Activated CD4-positive, alpha-beta T cell treated with anti-CD3 and anti-CD28 coated beads for 36 hours (primary cell): ENCODE measurements around the gene POMT1. TPM values are rescaled to one million over a fixed set of nuclear protein-coding genes. Genes with fewer than 3 reads are reported as not detected.

Source experiments
- ATAC-seq: fragments of 200-7000 bp; cut with Tn5 transposase; one replicate; pipeline ENCODE4 v1.10.0; 2021; ENCODE audit warnings: mild to moderate bottlenecking, moderate library complexity
- CTCF ChIA-PET: fragments of 350-600 bp; sonication (Branson Sonifier 250); formaldehyde crosslinking; loops from one replicate; lab custom pipeline; 2021; ENCODE audit warnings: antibody characterized with exemption; lab: Charles Lee
- POLR2A ChIA-PET: fragments of 350-600 bp; sonication (Branson Sonifier 250); formaldehyde crosslinking; loops from one replicate; lab custom pipeline; 2021; ENCODE audit warnings: antibody characterized with exemption, inconsistent platforms; lab: Charles Lee
- DNase-seq: peaks from one replicate; pipeline ENCODE4 v3.0.0-alpha.2; 2020
- H3K27ac Mint-ChIP-seq: one replicate; pipeline ENCODE4 v1.8.0; 2021; ENCODE audit warnings: mixed read lengths
- H3K27me3 Mint-ChIP-seq: one replicate; pipeline ENCODE4 v1.8.0; 2021; ENCODE audit warnings: mixed read lengths
- H3K36me3 Mint-ChIP-seq: one replicate; pipeline ENCODE4 v1.8.0; 2021; ENCODE audit warnings: low read depth, mixed read lengths
- H3K4me1 Mint-ChIP-seq: one replicate; pipeline ENCODE4 v1.8.0; 2021; ENCODE audit warnings: mixed read lengths
- H3K4me3 Mint-ChIP-seq: one replicate; pipeline ENCODE4 v1.8.0; 2021; ENCODE audit warnings: mild to moderate bottlenecking, moderate library complexity, mixed read lengths
- H3K9me3 Mint-ChIP-seq: one replicate; pipeline ENCODE4 v1.8.0; 2021; ENCODE audit warnings: low read depth, mixed read lengths
- intact Hi-C, 2 experiments: fragments of 100-400 bp; cut with DNase I in 1 of 2; cut with micrococcal nuclease in 1 of 2; formaldehyde crosslinking; loops; one replicate each; pipeline versions ENCODE4 v1.14.2 to v1.15.1; 2022 to 2024; cut with DNase I, micrococcal nuclease
- total RNA-seq, 2 experiments: library from RNA; stranded (reverse); gene quantifications; one replicate each; pipeline ENCODE4 v1.2.3, GENCODE V29; 2021

The POMT1 gene
- total RNA-seq, 2 experiments from 2014 or later: 28.2 to 30.7 TPM

GRCh38 chr9:131559421-131560000 lies 56.8 kb downstream of the POMT1 start:
- ATAC-seq (no peak), DNase-seq (no peak)
- intact Hi-C loops: loop anchor here in 1 of 2 experiments (2.0 kb wide), 1 partner anchor 209 kb away; no protein-coding TSS in a partner anchor
- Mint-ChIP-seq H3K27ac (no peak overlapping the region), H3K4me3 (no peak overlapping the region), H3K27me3 (peaks cover 13% of the 10 kb centered on the region), H3K4me1 (no peaks in the 10 kb centered on the region), H3K36me3 (no peaks in the 10 kb centered on the region), H3K9me3 (peaks cover 3% of the 10 kb centered on the region)
- POLR2A ChIA-PET: interaction anchor here (1.3 kb wide), 1 partner anchor 59 kb away, joined by 6 read pairs; no protein-coding TSS in a partner anchor
- CTCF ChIA-PET: interaction anchor here (1.8 kb wide), 1 partner anchor 210 kb away, joined by 7 read pairs; no protein-coding TSS in a partner anchor

GRCh38 chr9:131562032-131562959 lies 59.6 kb downstream of the POMT1 start:
- H3K27ac Mint-ChIP-seq: no peak overlapping the region
- POLR2A ChIA-PET: interaction anchor here (0.6 kb wide), 1 partner anchor 169 kb away, joined by 5 read pairs; no protein-coding TSS in a partner anchor
- peaks cover 7% of the 10 kb centered on the region for H3K4me1 Mint-ChIP-seq

GRCh38 chr9:131565369-131565768 lies 62.7 kb downstream of the POMT1 start:
- ATAC-seq: peak; percentile 47
- peaks cover 7% of the 10 kb centered on the region for H3K4me1 Mint-ChIP-seq
- POLR2A ChIA-PET: no interaction called here
- peaks cover 5% of the 10 kb centered on the region for H3K36me3 Mint-ChIP-seq
- DNase-seq: no peak
- H3K4me3 Mint-ChIP-seq: no peak overlapping the region
- intact Hi-C loops: no loop called here
- H3K9me3 Mint-ChIP-seq: peaks cover 3% of the 10 kb centered on the region
- H3K27me3 Mint-ChIP-seq: no peaks in the 10 kb centered on the region
- no peak overlapping the region for H3K27ac Mint-ChIP-seq
- CTCF ChIA-PET: no interaction called here

More at GRCh38 chr9:131562032-131562959, 59.6 kb downstream of the POMT1 start:
- Mint-ChIP-seq H3K9me3 (peaks cover 3% of the 10 kb centered on the region), H3K4me3 (no peak overlapping the region), H3K36me3 (no peaks in the 10 kb centered on the region), H3K27me3 (no peaks in the 10 kb centered on the region)
- ATAC-seq: no peak
- intact Hi-C loops: no loop called here
- CTCF ChIA-PET: interaction anchor here (0.6 to 1.0 kb wide), 3 partner anchors 9 to 16 kb away, joined by 3 to 4 read pairs (median 3); no protein-coding TSS in a partner anchor
- DNase-seq: no peak

GRCh38 chr9:131566158-131566557 lies 63.4 kb downstream of the POMT1 start:
- CTCF ChIA-PET: no interaction called here
- no peak for ATAC-seq

GRCh38 chr9:131567910-131568309 lies 65.2 kb downstream of the POMT1 start:
- ChIA-PET POLR2A (no interaction called here), CTCF (no interaction called here)
- peaks cover 7% of the 10 kb centered on the region for H3K4me1 Mint-ChIP-seq
- no peak overlapping the region for H3K27ac Mint-ChIP-seq
- H3K36me3 Mint-ChIP-seq: peaks cover 16% of the 10 kb centered on the region
- no peaks in the 10 kb centered on the region for H3K9me3 Mint-ChIP-seq
- H3K4me3 Mint-ChIP-seq: no peak overlapping the region
- H3K27me3 Mint-ChIP-seq: no peaks in the 10 kb centered on the region
- intact Hi-C loops: no loop called here
- ATAC-seq (no peak), DNase-seq (no peak)

More at GRCh38 chr9:131566158-131566557, 63.4 kb downstream of the POMT1 start:
- POLR2A ChIA-PET: no interaction called here
- H3K36me3 Mint-ChIP-seq: peaks cover 7% of the 10 kb centered on the region
- peaks cover 7% of the 10 kb centered on the region for H3K4me1 Mint-ChIP-seq
- no peak overlapping the region for H3K27ac Mint-ChIP-seq
- intact Hi-C loops: no loop called here
- DNase-seq: no peak
- peaks cover 3% of the 10 kb centered on the region for H3K9me3 Mint-ChIP-seq
- H3K27me3 Mint-ChIP-seq: no peaks in the 10 kb centered on the region
- no peak overlapping the region for H3K4me3 Mint-ChIP-seq

Other genes with a start within 250 kb of the POMT1 start
- 10 to 100 TPM; 36.6 to 52.3 TPM for gene FAM78A, start 226.4 kb upstream of the POMT1 start, total RNA-seq
- gene PLPP7, start 213.2 kb upstream of the POMT1 start, total RNA-seq: under 1 TPM; 0.14 to 0.30 TPM
- gene PRRC2B, start 108.8 kb upstream of the POMT1 start, total RNA-seq: 100 to 1,000 TPM; 151 to 184 TPM
- gene UCK1, start 28.3 kb downstream of the POMT1 start, total RNA-seq: 10 to 100 TPM; 15.2 to 16.5 TPM
- not detected for gene PRRT1B, start 42.6 kb downstream of the POMT1 start, total RNA-seq
- 100 to 1,000 TPM in 1 of 2 experiments, 10 to 100 TPM in 1; 86.7 to 108 TPM for gene RAPGEF1, start 237.2 kb downstream of the POMT1 start, total RNA-seq